ENCODE results near the gene CDH2.

- TF ChIP-seq CTCF (IDR thresholded peaks at IDR 0.05; ENCODE audit: poor library complexity) (no peak), EZH2 (IDR thresholded peaks at IDR 0.05; ENCODE audit: borderline replicate concordance) (no peak)
Observed at GRCh38 chr18:27970321-27970720, 206.6 kb downstream of the CDH2 start.
